Inferior parietal cortex (tissue), 1 donor: ENCODE data around the gene FGF22.
"Not testable (repeated sequence)": the region's sequence is repeated elsewhere in the genome, so short reads cannot be mapped to it uniquely, and the experiment has no call there.

Source experiments
- DNase-seq: peaks from one replicate; pipeline ENCODE4 v3.0.0-alpha.2; 2016; ENCODE audit errors: extremely low spot score

The FGF22 gene

DNA sequence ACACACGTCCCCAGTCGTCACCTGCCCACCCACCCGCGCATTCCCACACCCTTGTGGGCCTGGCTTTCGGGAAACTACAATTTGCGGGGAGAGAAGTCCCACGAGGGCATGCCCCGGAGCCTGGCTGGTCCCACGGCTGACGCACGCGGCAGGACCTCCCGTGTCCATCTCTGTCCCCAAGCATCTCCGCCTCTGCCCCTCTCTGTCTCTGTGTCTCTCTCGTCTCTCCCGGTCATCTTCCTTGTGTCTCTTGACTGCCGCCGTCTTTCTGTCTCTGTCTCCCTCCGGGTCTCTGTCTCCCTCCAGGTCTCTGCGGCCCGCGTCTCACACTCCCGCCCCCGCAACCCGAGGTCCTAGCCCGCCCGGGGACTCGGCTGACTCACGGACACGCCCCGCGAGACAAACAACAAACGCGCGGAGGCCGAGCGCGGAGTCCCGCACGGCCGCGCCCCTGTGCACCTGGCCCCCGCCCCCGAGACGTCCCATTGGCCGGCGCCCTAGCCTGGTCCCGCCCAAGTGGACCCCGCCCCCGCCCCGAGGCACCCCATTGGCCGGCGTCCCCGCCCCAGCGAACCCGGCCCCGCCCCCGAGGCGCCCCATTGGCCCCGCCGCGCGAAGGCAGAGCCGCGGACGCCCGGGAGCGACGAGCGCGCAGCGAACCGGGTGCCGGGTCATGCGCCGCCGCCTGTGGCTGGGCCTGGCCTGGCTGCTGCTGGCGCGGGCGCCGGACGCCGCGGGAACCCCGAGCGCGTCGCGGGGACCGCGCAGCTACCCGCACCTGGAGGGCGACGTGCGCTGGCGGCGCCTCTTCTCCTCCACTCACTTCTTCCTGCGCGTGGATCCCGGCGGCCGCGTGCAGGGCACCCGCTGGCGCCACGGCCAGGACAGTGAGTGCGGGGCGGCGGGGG is at the start of gene FGF22:
FGF22 (plus strand) TSS at position 627 of the 908 bp plus-strand sequence; CDS start at position 674, 47 bp downstream.
- DNase-seq, result peak; percentile 65

DNA sequence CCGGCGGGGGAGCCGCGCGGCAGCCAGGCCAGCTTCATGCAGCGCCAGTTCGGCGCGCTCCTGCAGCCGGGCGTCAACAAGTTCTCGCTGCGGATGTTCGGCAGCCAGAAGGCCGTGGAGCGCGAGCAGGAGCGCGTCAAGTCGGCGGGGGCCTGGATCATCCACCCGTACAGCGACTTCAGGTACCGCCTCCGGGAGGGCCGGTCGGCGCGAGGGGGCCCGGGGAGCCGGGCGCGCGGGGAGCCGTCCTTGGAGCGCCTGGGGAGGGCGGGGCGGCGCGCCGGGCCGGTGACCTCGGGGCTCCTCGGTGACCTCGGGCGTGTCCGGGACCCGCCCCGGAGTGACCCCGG is 49.3 kb upstream of the FGF22 start:
- no peak for DNase-seq

DNA sequence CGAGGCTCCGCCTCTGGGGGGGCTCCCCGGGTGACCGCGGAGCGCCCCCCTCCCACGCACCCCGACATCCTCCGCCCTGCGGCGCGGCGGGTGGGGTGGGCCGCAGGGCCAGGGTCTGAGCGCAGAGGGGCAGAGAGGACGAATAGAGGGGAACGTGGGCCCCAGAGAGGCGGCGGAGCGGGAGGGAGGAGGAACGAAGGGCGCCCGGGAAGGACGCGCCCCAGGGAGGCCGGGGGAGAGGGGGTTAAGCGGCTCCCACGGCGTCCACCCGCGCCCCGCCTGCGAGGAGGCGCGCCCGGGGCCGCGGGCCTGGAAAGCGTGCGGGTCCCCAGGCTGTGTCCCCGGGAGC is 49.0 kb upstream of the FGF22 start:
- no peak for DNase-seq

- no peak for DNase-seq
Observed at GRCh38 chr19:591099-591958, 48.4 kb upstream of the FGF22 start.

DNA sequence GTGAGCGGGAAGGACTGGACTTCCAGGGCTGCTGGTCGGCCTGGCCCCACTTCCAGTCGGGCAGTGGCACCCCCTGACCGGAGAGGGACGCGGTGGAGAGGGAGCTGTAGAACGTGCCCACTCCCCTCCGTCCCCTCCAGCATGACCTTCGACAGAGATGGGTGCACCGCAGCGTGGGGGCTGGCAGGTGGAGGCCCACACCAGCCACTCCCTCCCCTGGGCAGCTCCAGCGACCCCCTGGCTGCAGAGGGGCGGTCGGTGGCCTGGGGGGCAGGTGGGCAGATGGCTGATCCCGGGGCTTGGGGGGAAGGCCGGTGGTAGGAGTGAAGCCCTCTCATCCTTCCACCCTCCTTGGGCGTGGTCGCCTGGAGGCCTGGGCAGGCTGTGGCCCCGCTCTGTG is 47.6 kb upstream of the FGF22 start:
- no peak for DNase-seq

- DNase-seq, result no peak
Observed at GRCh38 chr19:593055-593454, 46.6 kb upstream of the FGF22 start.

- DNase-seq, result no peak
Observed at GRCh38 chr19:593505-593904, 46.2 kb upstream of the FGF22 start.

- no peak for DNase-seq
Observed at GRCh38 chr19:594265-594870, 45.3 kb upstream of the FGF22 start.

DNA sequence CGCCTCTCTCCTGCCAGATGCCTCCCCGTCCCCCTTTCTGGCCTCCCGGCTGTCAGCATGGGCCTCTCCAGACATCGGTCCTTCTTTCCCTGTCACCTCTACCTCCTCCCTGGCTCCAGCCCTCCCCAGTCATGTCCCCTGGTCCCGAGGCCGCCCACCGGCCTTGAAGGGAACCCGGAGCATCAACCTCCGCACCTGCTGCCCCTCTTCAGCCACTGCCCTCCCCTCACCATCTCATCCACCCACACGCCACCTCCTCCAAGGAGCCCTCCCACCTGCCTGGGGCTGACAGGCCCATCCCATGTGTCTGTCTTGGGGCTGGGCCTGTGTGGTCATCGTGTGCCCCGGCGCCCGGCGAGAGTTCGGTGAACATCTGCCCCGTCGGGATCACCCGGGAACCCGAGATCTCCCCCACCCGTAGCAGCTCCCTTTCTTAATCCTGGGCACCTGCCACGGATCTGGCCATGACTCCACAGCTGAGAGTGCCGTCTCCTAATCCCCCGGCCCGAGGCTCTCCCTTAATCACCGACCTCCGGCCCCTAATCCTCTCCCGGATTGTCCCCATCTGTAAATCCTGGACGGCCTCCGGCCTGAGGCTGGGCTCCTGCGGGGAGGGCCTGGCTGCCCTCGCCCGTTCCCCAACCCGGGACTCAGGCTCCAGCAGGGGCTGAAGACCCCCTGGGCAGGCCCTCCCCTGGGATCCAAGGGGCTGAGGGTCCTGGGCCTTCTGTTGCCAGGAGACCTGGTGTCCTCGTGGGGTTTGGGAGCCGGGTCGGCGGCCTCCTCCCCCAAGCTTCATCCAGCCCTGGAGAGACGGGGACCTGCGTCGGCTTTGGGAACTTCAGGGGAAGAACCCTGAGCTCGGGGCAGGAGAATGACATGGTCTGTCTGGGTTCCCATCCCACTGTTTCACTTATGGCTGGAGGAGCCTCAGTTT is 44.1 kb upstream of the FGF22 start:
- DNase-seq, result no peak

GRCh38 chr19:596263-596655 is 43.4 kb upstream of the FGF22 start:
- no peak for DNase-seq

GRCh38 chr19:597406-598315 is 42.0 kb upstream of the FGF22 start:
- no peak for DNase-seq

DNA sequence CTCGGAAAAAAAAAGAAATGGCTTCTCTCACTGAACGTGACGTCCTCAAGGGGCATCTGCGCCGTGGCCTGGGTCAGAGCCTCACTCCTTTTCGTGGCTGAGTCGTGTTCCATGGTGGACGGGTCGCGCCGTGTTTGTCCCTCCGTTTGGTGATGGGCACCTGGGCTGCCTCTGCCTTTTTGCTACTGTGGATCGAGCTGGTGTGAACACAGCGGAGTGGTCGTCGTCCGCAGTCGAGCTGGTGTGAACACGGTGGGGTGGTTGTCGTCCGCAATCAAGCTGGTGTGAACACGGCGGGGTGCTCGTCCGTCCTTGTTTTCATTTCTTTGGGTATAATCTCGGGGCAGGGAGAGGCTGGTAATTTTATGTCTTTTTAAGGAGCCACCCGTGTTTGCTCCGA is 38.4 kb upstream of the FGF22 start:
- DNase-seq, result no peak

GRCh38 chr19:601790-602189 is 37.9 kb upstream of the FGF22 start:
- DNase-seq, result no peak

DNA sequence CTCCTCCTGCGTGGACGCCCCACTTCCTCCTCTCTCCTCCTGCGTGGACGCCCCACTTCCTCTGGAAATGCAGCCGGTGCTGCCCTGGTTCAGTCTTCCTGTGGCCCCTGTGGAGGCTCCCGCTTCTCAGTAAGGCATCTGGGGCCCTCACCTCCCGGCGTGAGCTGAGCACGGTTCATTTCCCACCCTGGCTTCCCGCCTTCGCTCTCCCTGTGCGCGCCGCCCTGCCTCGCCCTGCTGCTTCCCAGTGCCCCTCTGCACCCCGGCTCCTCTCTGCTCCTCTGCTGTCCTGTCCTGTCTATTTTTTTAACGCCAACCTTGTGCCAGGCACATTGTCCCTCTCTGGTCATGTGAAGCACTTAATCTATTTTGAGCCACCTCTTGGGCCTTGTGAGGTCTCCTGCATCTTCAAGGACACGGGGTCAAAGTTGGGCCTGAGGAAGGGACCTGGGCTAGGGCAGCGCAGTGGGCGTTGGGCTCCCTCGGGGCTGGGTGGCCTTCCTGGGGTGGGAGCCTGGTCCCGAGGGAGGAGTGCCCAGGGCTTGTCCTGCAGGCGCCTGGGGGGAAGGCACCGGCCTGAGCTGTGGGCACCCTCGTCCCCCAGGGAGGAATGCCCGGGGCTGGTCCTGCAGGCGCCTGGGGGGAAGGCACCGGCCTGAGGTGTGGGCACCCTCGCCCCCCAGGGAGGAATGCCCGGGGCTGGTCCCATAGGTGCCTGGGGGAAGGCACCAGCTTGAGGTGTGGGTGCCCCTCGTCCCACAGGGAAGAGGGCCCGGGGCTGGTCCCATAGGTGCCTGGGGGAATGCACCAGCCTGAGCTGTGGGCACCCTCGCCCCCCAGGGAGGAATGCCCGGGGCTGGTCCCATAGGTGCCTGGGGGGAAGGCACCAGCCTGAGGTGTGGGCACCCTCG is 37.0 kb upstream of the FGF22 start:
- no peak for DNase-seq

- not testable (repeated sequence) for DNase-seq
Observed at GRCh38 chr19:603302-603639, 36.4 kb upstream of the FGF22 start.

DNA sequence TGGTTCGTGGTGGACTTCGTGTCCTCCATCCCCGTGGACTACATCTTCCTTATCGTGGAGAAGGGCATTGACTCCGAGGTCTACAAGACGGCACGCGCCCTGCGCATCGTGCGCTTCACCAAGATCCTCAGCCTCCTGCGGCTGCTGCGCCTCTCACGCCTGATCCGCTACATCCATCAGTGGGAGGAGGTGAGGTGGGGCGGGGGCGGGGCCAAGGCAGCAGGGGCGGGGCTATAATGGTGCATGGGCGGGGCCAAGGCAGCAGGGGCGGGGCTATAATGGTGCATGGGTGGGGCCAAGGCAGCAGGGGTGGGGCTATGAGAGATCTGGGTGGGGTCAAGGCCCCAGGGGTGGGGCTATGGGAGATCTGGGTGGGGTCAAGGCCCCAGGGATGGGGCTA is 35.9 kb upstream of the FGF22 start:
- DNase-seq, result not testable (repeated sequence)

DNA sequence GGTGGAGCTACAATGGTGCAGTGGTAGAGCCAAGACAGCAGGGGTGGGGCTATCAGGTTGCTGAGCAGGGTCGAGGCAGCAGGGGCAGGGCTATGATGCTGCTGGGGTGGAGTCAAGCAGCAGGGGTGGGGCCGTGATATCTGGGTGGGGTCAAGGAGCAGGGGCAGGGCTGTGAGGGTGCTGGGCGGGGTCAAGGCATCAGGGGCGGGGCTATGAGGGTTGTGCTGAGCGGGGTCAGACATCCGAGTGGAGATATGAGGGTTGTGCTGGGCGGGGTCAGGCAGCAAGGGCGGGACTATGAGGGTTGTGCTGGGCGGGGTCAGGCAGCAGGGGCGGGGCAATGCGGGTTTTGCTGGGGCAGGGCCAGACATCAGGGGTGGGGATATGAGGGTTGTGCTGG is 35.3 kb upstream of the FGF22 start:
- no peak for DNase-seq

- not testable (repeated sequence) for DNase-seq
Observed at GRCh38 chr19:605061-605971, 34.4 kb upstream of the FGF22 start.
